Activated naive CD4-positive, alpha-beta T cell treated with anti-CD3 and anti-CD28 coated beads, Interleukin-2, amount 50 U/mL, for 72 hours (primary cell): ENCODE data around the gene PLEKHG4B. TPM values are rescaled to one million over a fixed set of nuclear protein-coding genes. Genes with fewer than 3 reads are reported as not detected.
"Not testable (repeated sequence)": the region's sequence is repeated elsewhere in the genome, so short reads cannot be mapped to it uniquely, and the experiment has no call there.

Source experiments
- ATAC-seq, 2 donors: fragments of 150-1000 bp; cut with Tn5 transposase; 2 replicates each; pipeline ENCODE4 v1.10.0; 2021; ENCODE audit warnings: mild to moderate bottlenecking in 2 of 2, moderate library complexity in 2 of 2
- DNase-seq, 2 donors: peaks; one replicate each; pipeline ENCODE4 v3.0.0; 2021 to 2022; ENCODE audit warnings: low spot score in 2 of 2
- H3K27ac Mint-ChIP-seq, 2 donors: one replicate each; pipeline ENCODE4 v1.8.0; 2022; ENCODE audit warnings: mild to moderate bottlenecking in 2 of 2, mixed read lengths in 2 of 2
- H3K36me3 Mint-ChIP-seq, 2 donors: one replicate each; pipeline ENCODE4 v1.8.0; 2022; ENCODE audit warnings: mixed read lengths in 2 of 2
- H3K9me3 Mint-ChIP-seq, 2 donors: one replicate each; pipeline ENCODE4 v1.8.0; 2022; ENCODE audit warnings: mixed read lengths in 2 of 2
- total RNA-seq, 2 donors: library from RNA; stranded (reverse); gene quantifications; one replicate each; pipeline ENCODE4 v1.2.3, GENCODE V29; 2022

PLEKHG4B gene
- total RNA-seq, 2 donors from 2014 or later = 0.47 TPM; not detected in 1

GRCh38 chr5:223791-224190 is 131.8 kb downstream of the PLEKHG4B start:
- ATAC-seq (no peak), DNase-seq (no peak)
- H3K27ac Mint-ChIP-seq = no peak overlapping the region
- no peaks in the 10 kb centered on the region for H3K9me3 Mint-ChIP-seq
- peaks cover 16 to 34% of the 10 kb centered on the region in 2 donors for H3K36me3 Mint-ChIP-seq

DNA sequence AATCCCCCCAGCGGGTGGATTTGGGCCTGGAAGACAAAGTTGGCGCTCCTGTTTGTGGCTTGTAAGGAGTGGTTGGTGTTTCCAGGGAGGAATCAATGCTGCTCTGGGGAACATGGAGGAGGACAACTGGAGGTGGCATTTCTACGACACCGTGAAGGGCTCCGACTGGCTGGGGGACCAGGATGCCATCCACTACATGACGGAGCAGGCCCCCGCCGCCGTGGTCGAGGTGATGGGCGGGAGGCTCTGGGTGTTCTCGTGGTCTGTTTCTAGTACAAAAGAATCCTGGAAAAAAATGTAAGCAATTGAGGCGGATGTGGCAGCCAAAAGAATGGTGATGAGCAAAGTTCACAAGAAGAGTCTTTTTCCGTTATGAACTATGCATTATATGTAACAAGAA is 133.4 kb downstream of the PLEKHG4B start:
- no peak for DNase-seq
- H3K36me3 Mint-ChIP-seq = peaks cover 16 to 30% of the 10 kb centered on the region in 2 donors
- H3K27ac Mint-ChIP-seq = peak overlapping the region; percentile 36 to 61
- H3K9me3 Mint-ChIP-seq = no peaks in the 10 kb centered on the region
- no peak for ATAC-seq

GRCh38 chr5:227375-227774 is 135.4 kb downstream of the PLEKHG4B start:
- not testable (repeated sequence) for DNase-seq, ATAC-seq
- H3K36me3 Mint-ChIP-seq = peaks cover 16 to 30% of the 10 kb centered on the region in 2 donors

GRCh38 chr5:228886-229285 is 136.9 kb downstream of the PLEKHG4B start:
- ATAC-seq (no peak), DNase-seq (no peak)
- H3K36me3 Mint-ChIP-seq = peaks cover 16 to 35% of the 10 kb centered on the region in 2 donors
- H3K27ac Mint-ChIP-seq = no peak overlapping the region
- H3K9me3 Mint-ChIP-seq = no peaks in the 10 kb centered on the region

More at GRCh38 chr5:227375-227774, 135.4 kb downstream of the PLEKHG4B start:
- H3K27ac Mint-ChIP-seq, H3K9me3 Mint-ChIP-seq: not testable (repeated sequence)

GRCh38 chr5:230711-231110 is 138.7 kb downstream of the PLEKHG4B start:
- DNase-seq = no peak
- no peak for ATAC-seq
- peaks cover 9 to 31% of the 10 kb centered on the region in 2 donors for H3K36me3 Mint-ChIP-seq
- no peaks in the 10 kb centered on the region for H3K9me3 Mint-ChIP-seq
- peak overlapping the region in 1 of 2 donors; percentile 22 for H3K27ac Mint-ChIP-seq

DNA sequence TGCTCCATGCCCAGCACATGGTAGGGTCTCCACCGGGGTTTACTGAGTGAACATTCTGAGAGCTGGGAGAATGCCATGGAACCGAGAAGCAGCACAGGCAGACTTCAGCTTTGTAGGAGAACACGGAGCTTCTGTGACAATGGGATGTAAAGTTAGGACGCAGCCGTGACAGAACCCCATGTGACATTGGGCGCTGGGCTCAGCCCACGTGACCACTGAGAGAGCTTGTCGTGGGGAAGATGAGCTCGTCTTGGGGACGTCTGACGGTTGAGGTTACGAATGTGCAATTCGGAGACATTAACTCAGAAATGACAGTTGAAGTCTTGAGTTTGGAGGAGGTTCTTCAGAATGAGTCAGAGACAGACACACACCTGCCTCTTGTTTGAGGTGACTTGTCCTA is 139.7 kb downstream of the PLEKHG4B start:
- Mint-ChIP-seq H3K36me3 (peaks cover 7 to 28% of the 10 kb centered on the region in 2 donors), H3K27ac (peak overlapping the region in 1 of 2 donors; percentile 22), H3K9me3 (no peaks in the 10 kb centered on the region)
- peak; percentile 47 to 80 for ATAC-seq
- DNase-seq = no peak

DNA sequence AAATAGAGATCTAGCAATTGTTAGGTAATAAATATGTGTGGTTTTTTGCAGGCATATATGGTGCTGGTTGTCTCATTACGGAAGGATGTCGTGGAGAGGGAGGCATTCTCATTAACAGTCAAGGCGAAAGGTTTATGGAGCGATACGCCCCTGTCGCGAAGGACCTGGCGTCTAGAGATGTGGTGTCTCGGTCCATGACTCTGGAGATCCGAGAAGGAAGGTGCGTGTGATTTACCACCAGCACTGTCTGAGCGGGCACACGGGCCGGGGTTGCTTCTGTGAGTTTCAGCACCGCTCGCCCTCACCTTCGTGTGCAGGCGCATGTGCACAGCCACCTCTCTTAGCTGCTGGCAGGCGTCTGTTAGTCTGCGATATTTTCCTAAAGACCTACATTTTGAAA is 141.5 kb downstream of the PLEKHG4B start:
- not testable (repeated sequence) for DNase-seq, H3K9me3 Mint-ChIP-seq, ATAC-seq, H3K27ac Mint-ChIP-seq
- H3K36me3 Mint-ChIP-seq = peaks cover 0 to 21% of the 10 kb centered on the region in 2 donors

GRCh38 chr5:234450-234849 is 142.5 kb downstream of the PLEKHG4B start:
- no peaks in the 10 kb centered on the region for H3K9me3 Mint-ChIP-seq
- DNase-seq = no peak
- no peak overlapping the region for H3K27ac Mint-ChIP-seq
- peaks cover 0 to 14% of the 10 kb centered on the region in 2 donors for H3K36me3 Mint-ChIP-seq
- ATAC-seq = no peak

GRCh38 chr5:235527-235926 is 143.6 kb downstream of the PLEKHG4B start:
- ATAC-seq, DNase-seq, H3K9me3 Mint-ChIP-seq: not testable (repeated sequence)
- Mint-ChIP-seq H3K36me3 (peaks cover 6 to 14% of the 10 kb centered on the region in 2 donors), H3K27ac (peak overlapping the region in 1 of 2 donors; percentile 62)

DNA sequence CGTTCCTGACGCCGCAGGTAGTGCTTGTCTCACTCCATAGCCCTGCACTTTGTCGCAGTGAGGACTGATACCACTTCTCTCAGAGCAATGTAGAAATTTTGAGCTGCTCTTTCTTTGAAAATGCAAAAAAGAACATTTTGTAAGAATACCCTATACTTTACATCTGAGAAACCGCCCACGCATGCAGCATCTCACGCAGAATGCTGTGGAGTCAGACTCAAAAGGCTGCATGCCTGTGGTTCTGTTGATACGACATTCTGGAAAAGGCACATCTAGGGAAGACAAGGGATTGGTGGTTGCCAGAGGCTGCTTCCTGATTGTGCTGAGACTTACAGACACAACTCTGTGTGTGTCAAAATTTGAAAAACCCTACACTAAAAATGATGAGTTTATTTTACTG is 146.0 kb downstream of the PLEKHG4B start:
- H3K27ac Mint-ChIP-seq, DNase-seq, H3K9me3 Mint-ChIP-seq, ATAC-seq: not testable (repeated sequence)
- peaks cover 28 to 30% of the 10 kb centered on the region in 2 donors for H3K36me3 Mint-ChIP-seq

Other genes starting within 250 kb of the PLEKHG4B start
- under 1 TPM in 1 of 2 donors, not detected in 1; 0.16 TPM for gene LRRC14B, start 99.3 kb downstream of the PLEKHG4B start, total RNA-seq
- 1 to 10 TPM; 6.1 to 7.3 TPM for gene CCDC127, start 126.0 kb downstream of the PLEKHG4B start, total RNA-seq
- gene SDHA, start 126.2 kb downstream of the PLEKHG4B start, total RNA-seq = 100 to 1,000 TPM; 156 to 198 TPM
- 10 to 100 TPM; 57.9 to 90.5 TPM for gene PDCD6, start 179.5 kb downstream of the PLEKHG4B start, total RNA-seq
- gene AHRR, start 229.5 kb downstream of the PLEKHG4B start, total RNA-seq = 10 to 100 TPM; 38.3 to 43.8 TPM